GM19043 (cell line): ENCODE measurements around the gene ITGB8.
"Not testable (repeated sequence)": the region's sequence is repeated elsewhere in the genome, so short reads cannot be mapped to it uniquely, and the experiment has no call there.

Experiments
- ATAC-seq: cut with Tn5 transposase; IDR thresholded peaks from one replicate; pipeline ENCODE4 v1.9.1; 2021; ENCODE audit warnings: low read depth; ENCODE audit not compliant: unreplicated experiment

Gene ITGB8

DNA sequence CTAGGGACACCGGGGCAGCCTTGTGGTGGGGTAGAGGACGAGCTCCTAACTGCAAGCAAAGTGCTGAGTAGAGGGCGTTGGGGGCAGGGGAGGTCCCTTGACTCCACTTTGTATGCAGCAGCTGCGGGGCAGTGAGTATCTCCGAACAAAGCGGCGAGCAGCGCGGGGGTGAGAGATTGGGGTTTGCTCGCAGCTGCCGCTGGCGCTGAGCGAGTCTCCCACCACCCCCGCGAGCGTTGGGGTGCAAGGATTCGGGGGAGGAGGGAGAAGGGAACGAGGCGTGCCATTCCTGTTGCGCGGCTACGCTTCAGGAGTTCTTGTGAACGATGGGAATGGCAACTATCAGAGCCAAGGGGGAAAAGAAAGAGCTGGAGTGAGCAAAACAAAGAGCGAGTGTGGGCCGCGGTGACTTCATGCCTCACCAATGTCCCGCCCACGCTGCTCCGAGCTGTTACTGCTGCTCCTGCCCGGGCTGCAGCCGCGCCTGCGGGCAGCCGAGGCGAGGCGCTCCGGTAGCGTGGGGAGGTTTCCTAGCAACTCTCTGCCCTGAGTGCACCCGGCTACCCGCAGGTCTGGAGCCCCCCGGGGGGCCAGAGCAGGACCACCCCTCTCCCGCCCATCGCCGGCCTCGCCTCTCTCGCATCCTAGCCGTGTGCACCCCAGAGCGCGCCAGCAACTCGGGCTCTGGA is at the start of gene ITGB8:
ITGB8 (plus strand) TSS at position 662 of the 689 bp plus-strand sequence. CDS start 907 bp downstream, outside the sequence.
- peak; percentile 39 for ATAC-seq

DNA sequence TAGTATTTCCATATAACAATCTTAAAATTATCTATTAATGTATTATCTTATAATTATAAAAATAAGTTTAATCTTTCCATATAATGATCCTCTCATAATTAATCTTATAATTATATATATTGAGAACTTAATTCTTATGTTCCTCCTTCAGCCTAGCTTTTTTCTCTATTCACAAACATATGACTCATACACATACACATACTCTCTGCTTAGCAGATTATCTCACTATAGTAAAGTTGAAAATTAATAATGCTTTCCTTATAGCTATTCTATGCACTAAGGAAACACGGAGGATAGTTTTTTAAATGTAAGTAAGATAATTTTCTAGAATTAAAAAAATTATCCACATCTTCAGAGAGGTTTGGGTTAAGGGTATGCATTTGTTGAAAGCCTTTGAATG is 47.7 kb upstream of the ITGB8 start:
- ATAC-seq: no peak

GRCh38 chr7:20283385-20283784 is 47.3 kb upstream of the ITGB8 start:
- ATAC-seq: no peak

DNA sequence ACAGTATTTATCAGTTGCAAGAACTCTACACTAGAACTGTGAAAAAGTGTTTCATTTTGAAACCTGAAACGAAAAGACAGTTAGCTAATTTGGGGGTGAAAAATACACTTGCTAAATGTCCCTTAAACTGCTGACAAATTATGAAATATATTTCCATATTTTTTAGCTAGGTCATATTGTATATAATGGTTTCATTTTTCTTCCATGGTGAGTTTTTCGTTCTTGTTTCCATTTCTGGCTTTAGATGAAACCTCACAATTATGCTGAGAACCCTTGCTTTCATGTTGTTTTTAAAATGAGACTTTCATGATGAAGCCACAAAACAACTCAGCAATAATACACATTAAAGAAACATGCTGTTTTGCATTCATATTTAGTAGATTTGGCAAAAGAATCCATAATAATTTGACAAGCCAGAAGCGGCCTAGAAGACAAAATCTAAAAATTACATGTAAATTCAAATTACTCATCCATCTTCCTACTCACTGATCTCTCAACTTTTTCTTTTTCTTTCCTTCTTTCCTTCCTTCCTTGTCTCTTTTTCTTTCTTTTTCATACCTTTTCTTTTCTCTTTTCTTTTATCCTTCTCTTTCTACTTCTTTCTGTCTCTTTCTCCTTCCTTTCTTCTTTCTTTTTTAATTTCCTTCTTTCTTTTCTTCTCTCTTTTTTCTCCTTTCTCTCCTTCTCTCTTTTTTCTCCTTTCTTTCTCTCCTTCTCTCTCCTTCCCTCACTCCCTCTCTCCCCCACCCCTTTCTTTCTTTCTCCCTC is 46.5 kb upstream of the ITGB8 start:
- ATAC-seq: peak; percentile 50

DNA sequence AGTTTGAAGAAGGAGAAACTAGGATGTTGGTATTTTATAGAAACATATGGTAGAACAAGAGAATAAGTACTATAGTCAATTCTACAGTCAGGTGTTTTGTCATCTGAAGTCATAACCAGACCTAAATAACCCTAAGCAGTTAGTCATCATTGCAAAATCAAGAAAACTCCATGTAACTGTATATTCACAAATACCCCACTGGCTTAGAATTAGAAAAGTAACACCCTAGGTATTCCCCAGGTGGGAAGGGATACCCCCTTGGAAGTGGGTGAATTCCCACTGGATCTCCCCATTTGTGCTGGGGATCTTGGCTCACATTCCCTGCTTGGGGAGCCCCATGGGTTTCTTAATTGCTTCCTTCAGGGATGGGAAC is 45.9 kb upstream of the ITGB8 start:
- ATAC-seq: no peak

- ATAC-seq: peak; percentile 46
These were observed 43.4 kb upstream of the ITGB8 start for GRCh38 chr7:20287317-20287716.

- ATAC-seq: no peak
These were observed 42.7 kb upstream of the ITGB8 start for GRCh38 chr7:20288036-20288435.

- no peak for ATAC-seq
These were observed 40.1 kb upstream of the ITGB8 start for GRCh38 chr7:20290505-20291111.

DNA sequence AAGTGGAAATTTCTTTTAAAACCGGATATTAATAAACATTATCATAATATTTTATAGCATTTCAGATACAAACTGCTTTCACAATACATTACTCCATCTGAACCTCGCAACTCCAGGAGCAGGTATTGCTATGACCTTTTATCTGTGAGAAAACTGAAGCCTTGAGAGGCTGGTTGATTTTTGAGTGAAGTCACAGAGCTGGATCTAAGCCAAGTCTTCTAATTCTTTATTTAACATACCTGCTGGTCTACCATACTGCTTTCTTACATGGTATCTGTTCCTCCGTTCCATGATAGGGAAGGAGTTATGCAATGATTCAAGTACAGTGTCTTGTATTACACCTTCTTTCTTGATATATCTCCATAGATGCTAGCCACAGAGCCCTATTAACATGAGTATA is 37.4 kb upstream of the ITGB8 start:
- no peak for ATAC-seq

DNA sequence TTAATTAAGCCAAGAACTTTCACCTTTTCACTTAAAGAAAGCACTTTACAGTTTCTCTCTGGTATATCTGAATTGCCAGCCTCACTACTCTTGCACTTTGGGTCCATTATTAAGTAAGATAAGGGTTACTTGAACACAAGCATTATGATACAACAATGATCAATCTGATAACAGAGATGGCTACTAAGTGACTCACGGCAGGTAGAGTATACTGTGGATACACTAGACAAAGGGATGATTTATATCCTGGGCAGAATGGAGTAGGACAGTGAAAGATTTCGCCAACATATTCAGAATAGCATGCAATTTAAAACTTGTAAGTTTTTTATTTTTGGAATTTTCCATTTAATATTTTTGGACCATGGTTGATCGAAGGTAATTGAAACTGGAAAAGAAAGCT is 34.3 kb upstream of the ITGB8 start:
- ATAC-seq: no peak

DNA sequence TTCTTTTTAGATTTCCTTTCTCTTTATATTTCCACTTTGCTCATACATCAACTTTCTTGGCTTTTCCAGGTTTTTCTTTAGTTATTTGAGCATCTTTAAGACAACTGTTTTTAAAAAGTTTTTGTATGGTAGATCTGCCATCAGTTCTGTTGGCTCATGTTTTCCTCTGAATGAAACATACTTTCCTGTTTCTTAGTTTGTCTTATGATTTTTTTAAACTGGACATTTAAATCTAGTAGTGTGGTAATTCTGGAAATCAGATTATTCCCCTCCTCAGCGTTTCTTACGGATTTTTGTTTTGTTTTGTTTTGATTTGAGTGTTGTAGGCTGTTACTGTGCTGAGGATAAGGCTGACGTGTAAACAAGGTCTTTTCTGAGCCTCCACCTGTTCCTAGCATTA is 33.8 kb upstream of the ITGB8 start:
- ATAC-seq: no peak

DNA sequence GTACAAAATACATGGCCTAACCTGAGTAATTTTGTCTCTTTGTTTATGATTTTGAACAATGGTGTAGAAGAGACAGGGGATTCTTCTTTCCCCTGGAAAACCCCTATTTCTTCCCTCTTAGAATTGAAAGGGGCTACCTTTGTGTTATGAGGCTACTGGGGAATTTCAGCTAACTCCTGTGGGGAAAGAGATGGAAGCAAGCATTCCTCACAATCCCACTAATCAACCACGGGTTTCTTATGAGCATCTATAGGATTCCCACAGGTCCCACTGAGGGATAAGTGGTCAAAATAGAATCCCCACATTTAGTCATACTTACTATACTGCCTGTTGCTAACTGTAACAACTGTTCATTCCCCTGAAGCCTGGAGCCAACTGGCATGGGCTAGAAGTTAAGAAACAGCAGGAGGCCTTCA is 32.2 kb upstream of the ITGB8 start:
- no peak for ATAC-seq

DNA sequence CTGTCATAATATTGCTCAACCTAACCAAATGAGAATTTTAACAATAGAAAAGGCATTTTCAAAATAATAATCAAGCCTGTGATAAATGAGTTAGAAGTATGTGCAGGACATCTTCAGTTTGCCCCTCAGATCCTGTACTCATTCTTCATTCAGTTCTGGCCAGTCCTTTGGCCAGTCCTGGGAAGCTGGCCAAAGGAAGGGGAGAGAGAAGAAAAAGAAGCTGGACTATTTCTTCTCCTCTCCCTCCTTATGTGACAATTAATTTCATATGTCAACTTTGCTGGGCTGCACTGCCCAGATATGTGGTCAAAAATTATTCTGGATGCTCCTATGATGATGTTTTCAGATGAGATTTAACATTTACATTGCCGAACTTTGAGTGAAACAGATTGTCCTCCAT is 31.6 kb upstream of the ITGB8 start:
- no peak for ATAC-seq

DNA sequence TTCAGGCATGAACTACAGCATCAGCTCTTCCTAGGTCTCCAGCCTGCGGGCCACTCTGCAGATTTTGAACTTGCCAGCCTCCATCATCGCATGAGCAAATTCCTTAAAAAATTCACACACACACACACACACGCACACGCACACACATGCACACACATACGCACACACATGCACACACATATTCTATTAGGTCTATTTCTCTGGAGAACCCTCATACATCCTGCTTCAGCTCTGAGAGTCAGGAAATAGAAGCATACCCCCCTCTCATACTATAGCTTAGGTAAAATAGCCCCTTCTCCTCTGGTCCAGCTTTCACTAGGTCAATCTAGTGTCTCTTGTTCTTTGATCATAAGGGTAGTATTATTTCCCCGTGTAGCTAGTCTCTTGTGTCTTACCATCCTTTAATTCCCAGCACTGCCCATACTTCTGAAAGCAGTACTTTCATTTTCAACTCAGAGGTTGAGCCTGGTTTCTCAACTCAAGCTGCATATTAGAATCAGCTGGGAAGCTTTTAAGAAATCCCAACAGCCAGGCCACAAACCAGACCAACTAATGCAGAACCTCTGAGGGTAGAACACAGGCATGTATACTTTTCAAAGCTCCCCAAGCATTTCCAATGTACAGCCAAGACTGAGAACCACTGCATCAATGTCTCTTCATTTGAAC is 30.9 kb upstream of the ITGB8 start:
- ATAC-seq: peak; percentile 47

GRCh38 chr7:20301311-20301939 is 29.3 kb upstream of the ITGB8 start:
- no peak for ATAC-seq

- not testable (repeated sequence) for ATAC-seq
These were observed 28.4 kb upstream of the ITGB8 start for GRCh38 chr7:20302300-20302699.

GRCh38 chr7:20302891-20303290 is 27.8 kb upstream of the ITGB8 start:
- ATAC-seq: no peak

DNA sequence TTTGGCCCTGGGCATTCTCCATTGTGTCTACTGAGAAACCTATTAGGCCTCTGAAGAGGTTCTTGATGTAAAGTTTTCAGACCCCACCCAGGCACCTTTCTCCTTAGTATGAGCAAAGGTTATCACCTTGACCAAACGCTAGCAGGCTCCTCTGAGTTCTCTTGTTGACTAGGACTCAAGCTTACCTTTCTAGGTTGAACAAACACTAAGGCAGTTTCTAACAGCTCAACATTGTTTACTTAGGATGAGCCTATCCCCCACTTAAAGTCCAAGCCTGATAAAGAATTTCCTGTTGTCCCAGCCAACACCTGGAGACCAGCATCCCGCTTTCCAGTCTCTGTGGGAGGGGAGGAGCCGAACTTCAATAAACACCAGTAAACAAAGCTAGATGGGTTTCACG is 26.3 kb upstream of the ITGB8 start:
- no peak for ATAC-seq

DNA sequence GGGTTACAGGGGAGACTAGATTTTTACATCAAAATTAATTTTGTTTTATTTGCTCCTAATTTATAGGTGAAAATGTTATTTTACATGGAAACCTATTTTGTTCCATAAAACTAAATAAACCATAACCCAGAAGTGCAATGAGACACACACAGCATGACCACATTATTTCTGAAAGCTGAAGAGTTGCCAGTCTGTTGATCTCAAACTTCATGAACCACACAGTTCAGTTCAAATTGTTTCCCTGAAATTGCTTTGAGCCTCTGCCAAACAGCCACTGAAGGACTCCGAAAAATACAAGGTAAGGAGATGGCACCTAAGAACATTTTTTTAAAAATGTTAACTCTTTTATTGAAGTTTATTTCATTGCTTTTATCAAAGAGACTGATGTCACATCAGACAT is 25.0 kb upstream of the ITGB8 start:
- no peak for ATAC-seq

DNA sequence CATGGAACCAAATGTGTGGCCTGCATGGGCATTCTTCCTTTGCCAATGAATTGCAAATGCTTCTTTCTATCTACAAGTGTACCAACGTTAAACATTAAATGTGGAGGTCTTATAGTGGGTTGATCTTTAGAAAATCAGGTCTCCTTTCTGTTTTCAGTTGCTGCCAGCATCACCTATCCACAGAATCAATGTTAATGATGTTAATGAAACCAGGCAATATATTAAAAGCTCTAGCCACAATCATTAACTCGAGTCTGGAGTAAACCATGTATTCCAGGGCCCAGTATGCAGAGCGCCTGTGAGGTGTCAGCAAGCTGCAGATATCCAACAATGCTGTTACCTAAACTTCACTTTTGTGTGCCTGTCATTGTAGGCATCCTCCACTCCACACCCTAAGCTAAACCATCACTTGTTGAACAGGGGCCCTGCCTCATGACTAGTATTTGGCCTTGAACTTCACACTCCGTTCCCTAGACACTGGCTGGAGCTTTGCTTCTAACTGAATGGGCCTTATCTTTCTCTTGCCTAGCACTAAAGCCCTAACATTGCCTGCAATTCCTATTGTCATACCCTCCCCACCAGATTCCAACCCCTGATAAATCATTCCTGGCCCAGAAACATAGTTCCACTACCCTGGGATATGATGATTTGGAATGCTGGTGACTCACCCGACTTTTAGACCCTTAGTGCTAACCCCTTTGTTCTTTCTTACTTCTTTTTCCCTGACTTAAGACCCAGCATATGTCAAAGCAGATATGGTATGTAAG is 24.3 kb upstream of the ITGB8 start:
- ATAC-seq: no peak
